Neural progenitor cell (in vitro differentiated cells): ENCODE data around the gene CD3D. TPM values are rescaled to one million over a fixed set of nuclear protein-coding genes. Genes with fewer than 3 reads are reported as not detected.

ENCODE experiments used
- DNase-seq: peaks from one replicate; pipeline ENCODE4 v3.0.0-alpha.2; 2016; ENCODE audit warnings: low spot score
- H2AFZ ChIP-seq: fragments of 200-600 bp; sonication (generic); replicated peaks from 2 replicates; pipeline ENCODE4 v1.6.1; 2016; ENCODE audit warnings: antibody characterized with exemption
- H3F3A ChIP-seq: fragments of 200-600 bp; sonication (generic); 2 replicates; pipeline ENCODE4 v1.6.1; 2016; ENCODE audit warnings: antibody characterized with exemption, low read depth
- H3K27ac ChIP-seq: fragments of 200-600 bp; sonication (generic); 2 replicates; pipeline ENCODE4 v1.5.1; 2016; ENCODE audit warnings: mild to moderate bottlenecking
- H3K27me3 ChIP-seq: fragments of 200-600 bp; sonication (generic); 2 replicates; pipeline ENCODE4 v1.6.1; 2016; ENCODE audit warnings: mild to moderate bottlenecking, moderate library complexity
- H3K36me3 ChIP-seq: fragments of 200-600 bp; sonication (generic); 2 replicates; pipeline ENCODE4 v1.5.1; 2016
- H3K4me1 ChIP-seq: fragments of 200-600 bp; sonication (generic); 2 replicates; pipeline ENCODE4 v1.6.1; 2016; ENCODE audit warnings: mixed run types
- H3K4me2 ChIP-seq: fragments of 200-600 bp; sonication (generic); 2 replicates; pipeline ENCODE4 v1.6.1; 2016
- H3K4me3 ChIP-seq: fragments of 200-600 bp; sonication (generic); 2 replicates; pipeline ENCODE4 v1.5.1; 2016
- H3K79me2 ChIP-seq: fragments of 200-600 bp; sonication (generic); 2 replicates; pipeline ENCODE4 v1.6.1; 2016; ENCODE audit warnings: low read depth
- H3K9ac ChIP-seq: fragments of 200-600 bp; sonication (generic); 2 replicates; pipeline ENCODE4 v1.6.1; 2016
- H3K9me3 ChIP-seq: fragments of 200-600 bp; sonication (generic); 2 replicates; pipeline ENCODE4 v1.5.1; 2016; ENCODE audit warnings: low read depth
- H4K20me1 ChIP-seq: fragments of 200-600 bp; sonication (generic); 2 replicates; pipeline ENCODE4 v1.6.1; 2016; ENCODE audit warnings: low read depth
- H3K27ac Mint-ChIP-seq: 3 replicates; pipeline ENCODE4 v1.8.0; 2021; ENCODE audit warnings: mixed read lengths
- H3K27me3 Mint-ChIP-seq: 2 replicates; pipeline ENCODE4 v1.8.0; 2022; ENCODE audit warnings: low read depth, mild to moderate bottlenecking, inconsistent platforms, moderate library complexity, mixed read lengths; ENCODE audit not compliant: insufficient read depth
- H3K36me3 Mint-ChIP-seq: 3 replicates; pipeline ENCODE4 v1.8.0; 2021; ENCODE audit warnings: mixed read lengths
- H3K4me1 Mint-ChIP-seq: 3 replicates; pipeline ENCODE4 v1.8.0; 2021; ENCODE audit warnings: mixed read lengths
- H3K4me3 Mint-ChIP-seq: 3 replicates; pipeline ENCODE4 v1.8.0; 2021; ENCODE audit warnings: mild to moderate bottlenecking, moderate library complexity, mixed read lengths
- H3K9me3 Mint-ChIP-seq: 3 replicates; pipeline ENCODE4 v1.8.0; 2020; ENCODE audit warnings: mixed read lengths
- CTCF ChIP-seq: fragments of 200-600 bp; sonication (generic); IDR thresholded peaks from 2 replicates; pipeline ENCODE4 v1.5.1; 2017; ENCODE audit warnings: antibody characterized with exemption, mild to moderate bottlenecking
- EZH2 ChIP-seq: fragments of 200-600 bp; sonication (generic); IDR thresholded peaks from 2 replicates; pipeline ENCODE4 v1.6.1; 2017; ENCODE audit warnings: antibody characterized with exemption, mild to moderate bottlenecking, moderate library complexity
- EZH2phosphoT487 ChIP-seq: fragments of 200-600 bp; sonication (generic); IDR thresholded peaks from 2 replicates; pipeline ENCODE4 v1.6.1; 2017; ENCODE audit warnings: antibody characterized with exemption
- total RNA-seq: library from RNA; depleted of rRNA; stranded (reverse); fragments of >200 nt; gene quantifications from 2 replicates; pipeline ENCODE4 v1.2.3, GENCODE V29; 2015; ENCODE audit warnings: low replicate concordance

Gene CD3D
- total RNA-seq, 1 donor from 2014 or later: not detected

DNA sequence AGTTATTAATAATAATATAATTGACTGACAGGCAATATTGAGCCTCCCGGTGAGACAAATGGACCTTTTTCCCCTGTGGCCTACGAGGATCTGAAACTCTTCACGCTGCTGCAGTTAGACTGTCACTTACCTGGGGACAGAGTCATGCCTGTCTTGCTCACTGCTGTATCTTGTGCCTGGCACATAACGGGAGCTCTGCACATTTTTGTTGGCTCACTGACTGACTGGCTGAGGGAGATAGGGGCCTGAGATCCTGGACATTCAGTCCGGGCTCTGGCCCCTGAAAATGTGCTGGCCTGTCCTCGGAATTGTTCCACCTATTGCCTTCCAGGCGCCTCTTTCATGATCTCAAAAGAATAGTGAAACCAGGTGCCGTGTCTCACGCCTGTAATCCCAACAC lies 743 bp upstream of the CD3D start:
- H3K27me3 ChIP-seq: peaks cover 31% of the 10 kb centered on the region
- no peaks in the 10 kb centered on the region for H3F3A ChIP-seq
- H3K27ac ChIP-seq: no peak overlapping the region
- no peaks in the 10 kb centered on the region for H3K9me3 ChIP-seq
- Mint-ChIP-seq H3K4me3 (no peak overlapping the region), H3K27ac (no peak overlapping the region), H3K36me3 (no peaks in the 10 kb centered on the region), H3K27me3 (peaks cover 9% of the 10 kb centered on the region), H3K4me1 (peaks cover 5% of the 10 kb centered on the region), H3K9me3 (no peaks in the 10 kb centered on the region)
- no peaks in the 10 kb centered on the region for H4K20me1 ChIP-seq
- H3K4me1 ChIP-seq: no peaks in the 10 kb centered on the region
- no peak for DNase-seq
- H2AFZ ChIP-seq: no peak overlapping the region
- H3K4me2 ChIP-seq: no peak overlapping the region
- no peaks in the 10 kb centered on the region for H3K79me2 ChIP-seq
- TF ChIP-seq EZH2: no peak
- TF ChIP-seq CTCF: no peak
- TF ChIP-seq EZH2phosphoT487: no peak
- H3K4me3 ChIP-seq: no peak overlapping the region
- H3K9ac ChIP-seq: no peak overlapping the region
- H3K36me3 ChIP-seq: no peaks in the 10 kb centered on the region

GRCh38 chr11:118341815-118342489 lies 553 bp downstream of the CD3D start:
- H2AFZ ChIP-seq: no peak overlapping the region
- no peak overlapping the region for H3K4me2 ChIP-seq
- no peaks in the 10 kb centered on the region for H3K9me3 ChIP-seq
- H3K4me3 Mint-ChIP-seq: no peak overlapping the region
- no peak overlapping the region for H3K9ac ChIP-seq
- no peak overlapping the region for H3K27ac Mint-ChIP-seq
- no peaks in the 10 kb centered on the region for H3K4me1 ChIP-seq
- H3K4me3 ChIP-seq: no peak overlapping the region
- no peaks in the 10 kb centered on the region for H3K9me3 Mint-ChIP-seq
- TF ChIP-seq EZH2 (no peak), CTCF (no peak), EZH2phosphoT487 (no peak)
- H3K36me3 Mint-ChIP-seq: no peaks in the 10 kb centered on the region
- no peaks in the 10 kb centered on the region for H3F3A ChIP-seq
- DNase-seq: no peak
- no peaks in the 10 kb centered on the region for H3K79me2 ChIP-seq
- peaks cover 5% of the 10 kb centered on the region for H3K4me1 Mint-ChIP-seq
- H3K27me3 ChIP-seq: peaks cover 18% of the 10 kb centered on the region
- no peaks in the 10 kb centered on the region for H3K36me3 ChIP-seq
- H3K27me3 Mint-ChIP-seq: peaks cover 11% of the 10 kb centered on the region
- H3K27ac ChIP-seq: no peak overlapping the region
- H4K20me1 ChIP-seq: no peaks in the 10 kb centered on the region

DNA sequence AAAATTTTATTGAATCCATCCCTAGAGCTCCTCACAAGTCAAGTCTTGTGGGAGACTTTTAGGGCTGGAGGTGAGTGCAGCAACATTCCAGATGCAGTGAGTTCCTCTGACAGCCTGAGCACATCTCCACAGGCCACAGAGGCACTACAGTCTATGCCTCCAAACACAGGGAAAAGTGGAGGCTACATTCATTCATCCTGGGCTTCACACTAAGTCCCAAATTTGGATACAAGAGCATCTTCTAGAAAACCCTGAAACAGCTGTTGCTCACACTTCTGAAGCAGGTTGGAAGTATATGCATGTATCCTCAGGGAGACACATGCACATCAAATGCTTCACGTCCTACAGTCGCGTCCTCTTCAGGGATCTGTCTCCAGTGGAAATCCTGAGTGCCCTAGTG lies 1.2 kb downstream of the CD3D start:
- no peak for TF ChIP-seq CTCF
- no peak for TF ChIP-seq EZH2phosphoT487
- TF ChIP-seq EZH2: no peak
- H3K79me2 ChIP-seq: no peaks in the 10 kb centered on the region
- H3K27ac Mint-ChIP-seq: no peak overlapping the region
- H3K4me3 Mint-ChIP-seq: no peak overlapping the region
- H3K36me3 ChIP-seq: no peaks in the 10 kb centered on the region
- peaks cover 11% of the 10 kb centered on the region for H3K27me3 ChIP-seq
- no peak overlapping the region for H2AFZ ChIP-seq
- H3K9me3 Mint-ChIP-seq: no peaks in the 10 kb centered on the region
- no peak overlapping the region for H3K4me2 ChIP-seq
- no peak overlapping the region for H3K27ac ChIP-seq
- H3K4me1 Mint-ChIP-seq: peaks cover 5% of the 10 kb centered on the region
- DNase-seq: no peak
- no peaks in the 10 kb centered on the region for H3K4me1 ChIP-seq
- no peaks in the 10 kb centered on the region for H3F3A ChIP-seq
- H3K27me3 Mint-ChIP-seq: peaks cover 8% of the 10 kb centered on the region
- H3K36me3 Mint-ChIP-seq: no peaks in the 10 kb centered on the region
- no peak overlapping the region for H3K4me3 ChIP-seq
- H3K9ac ChIP-seq: no peak overlapping the region
- no peaks in the 10 kb centered on the region for H4K20me1 ChIP-seq
- no peaks in the 10 kb centered on the region for H3K9me3 ChIP-seq
